Left ventricle myocardium inferior (tissue), 1 donor: ENCODE measurements around the gene NUP133. TPM values are rescaled to one million over a fixed set of nuclear protein-coding genes. Genes with fewer than 3 reads are reported as not detected.

ENCODE experiments used
- DNase-seq: peaks from one replicate; pipeline ENCODE4 v3.0.0-alpha.2; 2020
- H3K27ac ChIP-seq: fragments of 200-600 bp; replicated peaks from 2 replicates; pipeline ENCODE4 v1.8.0; 2021
- H3K27me3 ChIP-seq: fragments of 200-600 bp; 2 replicates; pipeline ENCODE4 v1.8.0; 2021; ENCODE audit warnings: low read depth
- H3K36me3 ChIP-seq: fragments of 200-600 bp; 2 replicates; pipeline ENCODE4 v1.8.0; 2021
- H3K4me1 ChIP-seq: fragments of 200-600 bp; 2 replicates; pipeline ENCODE4 v1.8.0; 2021
- H3K4me3 ChIP-seq: fragments of 200-600 bp; 2 replicates; pipeline ENCODE4 v1.8.0; 2021; ENCODE audit warnings: mild to moderate bottlenecking, moderate library complexity
- H3K9me3 ChIP-seq: fragments of 200-600 bp; replicated peaks from 2 replicates; pipeline ENCODE4 v1.8.0; 2021
- intact Hi-C: fragments of 100-400 bp; cut with micrococcal nuclease; formaldehyde crosslinking; loops from one replicate; pipeline ENCODE4 v1.11.0; 2022
- total RNA-seq: library from RNA; stranded (reverse); fragmentation: NEBNext Ultra II Directional; extraction: Animal tissue kit (Norgen Biotek cat#: 25700); gene quantifications from one replicate; pipeline ENCODE4 v1.2.1, GENCODE V29; 2021
- TF ChIP-seq, protein P1 (sequence below): fragments of 200-600 bp; IDR thresholded peaks from 2 replicates; pipeline ENCODE4 v1.8.0; 2021; ENCODE audit warnings: antibody characterized with exemption, mild to moderate bottlenecking, borderline replicate concordance
- donor health status: DM: no; HTN: yes; CAD: no; lungs with severe emphysema.

NUP133 gene
- total RNA-seq, 1 donor from 2014 or later = 31.3 TPM

DNA sequence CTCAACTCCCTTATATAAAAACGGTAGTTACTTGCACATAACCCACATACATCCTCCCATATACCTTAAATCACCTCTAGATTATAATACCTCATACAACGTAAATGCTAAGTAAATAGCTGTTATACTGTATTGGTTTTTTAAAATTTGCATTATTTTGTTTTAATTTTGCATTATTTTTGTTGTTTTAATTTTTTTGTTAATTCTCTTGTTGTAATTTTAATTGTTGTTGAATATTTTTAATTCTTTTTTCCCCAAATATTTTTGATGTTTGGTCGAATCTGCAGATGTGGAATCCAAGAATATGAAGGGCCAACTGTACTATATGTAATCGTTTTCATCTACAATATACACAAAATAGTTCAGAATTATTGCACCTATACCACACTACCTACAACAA, 50.7 kb downstream of the NUP133 start:
- H3K4me3 ChIP-seq = no peak overlapping the region
- TF ChIP-seq, protein P1, sequence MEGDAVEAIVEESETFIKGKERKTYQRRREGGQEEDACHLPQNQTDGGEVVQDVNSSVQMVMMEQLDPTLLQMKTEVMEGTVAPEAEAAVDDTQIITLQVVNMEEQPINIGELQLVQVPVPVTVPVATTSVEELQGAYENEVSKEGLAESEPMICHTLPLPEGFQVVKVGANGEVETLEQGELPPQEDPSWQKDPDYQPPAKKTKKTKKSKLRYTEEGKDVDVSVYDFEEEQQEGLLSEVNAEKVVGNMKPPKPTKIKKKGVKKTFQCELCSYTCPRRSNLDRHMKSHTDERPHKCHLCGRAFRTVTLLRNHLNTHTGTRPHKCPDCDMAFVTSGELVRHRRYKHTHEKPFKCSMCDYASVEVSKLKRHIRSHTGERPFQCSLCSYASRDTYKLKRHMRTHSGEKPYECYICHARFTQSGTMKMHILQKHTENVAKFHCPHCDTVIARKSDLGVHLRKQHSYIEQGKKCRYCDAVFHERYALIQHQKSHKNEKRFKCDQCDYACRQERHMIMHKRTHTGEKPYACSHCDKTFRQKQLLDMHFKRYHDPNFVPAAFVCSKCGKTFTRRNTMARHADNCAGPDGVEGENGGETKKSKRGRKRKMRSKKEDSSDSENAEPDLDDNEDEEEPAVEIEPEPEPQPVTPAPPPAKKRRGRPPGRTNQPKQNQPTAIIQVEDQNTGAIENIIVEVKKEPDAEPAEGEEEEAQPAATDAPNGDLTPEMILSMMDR = no peak
- H3K27me3 ChIP-seq = no peaks in the 10 kb centered on the region
- DNase-seq = no peak
- H3K36me3 ChIP-seq = peaks cover 83% of the 10 kb centered on the region
- peaks cover 15% of the 10 kb centered on the region for H3K4me1 ChIP-seq
- intact Hi-C loops = no loop called here
- no peak overlapping the region for H3K27ac ChIP-seq
- H3K9me3 ChIP-seq = no peaks in the 10 kb centered on the region

DNA sequence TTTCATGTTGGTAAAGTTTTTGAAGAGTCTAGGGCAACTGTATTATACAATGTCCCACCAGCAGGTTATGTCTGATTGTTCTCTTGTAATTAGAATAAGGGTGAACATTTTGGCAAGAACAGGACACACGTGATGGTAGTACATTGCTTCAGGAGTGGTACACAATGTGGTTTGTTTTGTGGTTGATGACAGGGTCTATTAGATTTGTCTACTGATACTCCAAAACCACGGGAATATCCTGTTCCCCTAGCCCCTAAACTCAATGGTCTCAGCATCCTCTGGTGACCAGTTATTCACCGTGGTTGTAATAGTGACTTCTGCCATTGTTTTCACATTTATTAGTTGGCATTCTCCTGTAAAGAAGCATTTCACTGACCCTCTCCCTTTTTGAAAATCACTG, 52.1 kb downstream of the NUP133 start:
- TF ChIP-seq, protein P1 = no peak
- intact Hi-C loops = no loop called here

DNA sequence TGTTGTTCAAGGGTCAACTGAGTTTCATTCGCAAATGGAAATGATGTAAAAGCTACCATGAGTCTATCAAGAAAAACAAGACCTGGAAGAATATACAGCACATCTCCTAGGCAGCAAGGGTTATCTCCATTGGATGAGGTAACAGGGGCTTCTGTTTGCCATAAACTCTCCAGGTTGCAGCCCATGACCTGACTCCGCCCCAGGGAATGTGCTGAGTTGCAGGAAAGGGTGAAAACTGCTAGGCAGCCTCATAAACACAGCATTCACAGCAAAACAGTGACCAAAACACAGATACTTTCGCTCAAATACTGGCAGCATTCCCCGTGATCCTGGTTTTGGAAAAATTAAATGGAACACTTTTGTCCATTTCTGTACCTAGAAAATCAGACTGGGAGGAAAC, 54.1 kb downstream of the NUP133 start:
- Histone ChIP-seq H3K27me3 (no peaks in the 10 kb centered on the region), H3K4me3 (no peak overlapping the region), H3K27ac (no peak overlapping the region), H3K4me1 (peaks cover under 1% of the 10 kb centered on the region), H3K9me3 (no peaks in the 10 kb centered on the region), H3K36me3 (peaks cover 80% of the 10 kb centered on the region)
- DNase-seq = no peak
- TF ChIP-seq, protein P1 = no peak
- intact Hi-C loops = no loop called here

More for the DNA sequence above, 52.1 kb downstream of the NUP133 start:
- DNase-seq = no peak
- H3K36me3 ChIP-seq = peaks cover 82% of the 10 kb centered on the region
- H3K27me3 ChIP-seq = no peaks in the 10 kb centered on the region
- H3K4me3 ChIP-seq = no peak overlapping the region
- no peaks in the 10 kb centered on the region for H3K9me3 ChIP-seq
- no peak overlapping the region for H3K27ac ChIP-seq
- H3K4me1 ChIP-seq = peaks cover 6% of the 10 kb centered on the region

DNA sequence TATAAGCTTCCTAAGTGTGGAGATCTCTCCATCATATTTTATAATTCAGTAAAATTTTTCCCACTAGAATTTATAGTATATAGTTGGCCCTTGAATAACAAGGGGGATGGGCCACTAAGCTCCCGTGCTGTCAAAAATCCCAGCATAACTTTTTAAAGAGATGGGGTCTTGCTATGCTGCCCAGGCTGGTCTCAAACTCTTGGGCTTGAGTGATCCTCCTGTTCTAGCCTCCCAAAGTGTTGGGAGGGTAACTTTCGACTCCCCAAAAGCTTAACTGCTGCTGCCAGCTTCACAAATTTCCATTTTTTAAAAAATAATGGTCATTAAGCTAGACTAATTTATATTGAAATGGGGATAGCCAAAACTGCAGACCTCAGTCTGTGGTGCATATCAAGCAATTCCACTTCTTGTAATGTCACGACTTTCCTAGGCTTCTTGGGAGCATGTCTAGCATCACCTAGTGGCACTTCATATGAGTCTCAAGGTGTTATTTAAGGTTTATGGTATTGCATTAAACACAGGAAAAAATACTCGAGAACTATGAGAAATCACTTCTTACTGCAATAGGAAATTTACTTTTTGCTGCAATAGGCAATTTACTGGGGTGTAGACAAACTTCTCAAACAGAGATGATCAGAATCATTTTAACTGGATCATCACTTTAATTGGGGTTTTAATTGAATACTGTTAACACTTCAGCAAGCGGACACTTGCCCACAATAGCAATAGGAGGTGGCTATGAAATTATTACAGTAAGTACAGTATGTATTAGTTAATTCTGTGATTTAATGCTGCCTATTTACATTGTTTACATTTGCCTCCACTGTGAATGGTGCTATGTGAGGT, 55.0 kb downstream of the NUP133 start:
- no peaks in the 10 kb centered on the region for H3K27me3 ChIP-seq
- intact Hi-C loops = no loop called here
- H3K36me3 ChIP-seq = peaks cover 80% of the 10 kb centered on the region
- TF ChIP-seq, protein P1 = peak; percentile 52
- no peak for DNase-seq
- H3K27ac ChIP-seq = no peak overlapping the region
- H3K9me3 ChIP-seq = no peaks in the 10 kb centered on the region
- no peak overlapping the region for H3K4me3 ChIP-seq
- peaks cover 7% of the 10 kb centered on the region for H3K4me1 ChIP-seq

DNA sequence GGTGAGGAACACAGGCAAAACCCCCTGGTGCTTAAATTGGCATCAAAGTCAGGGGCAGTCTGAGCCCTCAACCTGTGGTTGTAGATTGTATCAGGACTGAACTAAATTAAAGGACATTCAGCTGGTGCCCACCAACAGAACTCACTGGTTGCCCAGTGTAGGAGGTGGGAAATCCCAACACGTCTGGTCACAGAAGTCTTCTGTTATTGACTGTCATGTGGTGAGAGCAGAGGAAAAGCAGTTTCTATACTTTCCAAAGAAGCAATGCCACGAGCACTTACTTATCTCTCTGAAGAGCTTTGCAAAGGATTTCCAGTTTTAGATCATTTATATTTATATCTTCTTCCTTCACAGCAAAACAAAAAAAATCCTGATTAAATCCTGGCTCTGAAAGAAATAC, 59.3 kb downstream of the NUP133 start:
- peaks cover 73% of the 10 kb centered on the region for H3K36me3 ChIP-seq
- no peak overlapping the region for H3K4me3 ChIP-seq
- TF ChIP-seq, protein P1 = no peak
- H3K27me3 ChIP-seq = no peaks in the 10 kb centered on the region
- intact Hi-C loops = no loop called here
- no peak overlapping the region for H3K27ac ChIP-seq
- peaks cover 12% of the 10 kb centered on the region for H3K4me1 ChIP-seq
- DNase-seq = no peak
- no peaks in the 10 kb centered on the region for H3K9me3 ChIP-seq
